SJSA1 (cell line): Measurements from ENCODE around the gene TDRD1. TPM values are rescaled to one million over a fixed set of nuclear protein-coding genes. Genes with fewer than 3 reads are reported as not detected.

Experiments used
- DNase-seq, 2 experiments: peaks; one replicate each; pipeline ENCODE4 v3.0.0-alpha.2; 2015 to 2020; ENCODE audit warnings: low spot score in 2 of 2, low read depth in 1 of 2
- H3K27ac ChIP-seq: fragments of 250-450 bp; sonication (Bioruptor Pico); 2 replicates; pipeline ENCODE4 v1.5.1; 2020; ENCODE audit warnings: mild to moderate bottlenecking, moderate library complexity
- H3K27me3 ChIP-seq: fragments of 250-450 bp; sonication (Bioruptor Pico); replicated peaks from 2 replicates; pipeline ENCODE4 v1.5.1; 2020; ENCODE audit warnings: mild to moderate bottlenecking, moderate library complexity
- H3K36me3 ChIP-seq: fragments of 250-450 bp; sonication (Bioruptor Pico); 2 replicates; pipeline ENCODE4 v1.5.1; 2020; ENCODE audit warnings: mild to moderate bottlenecking
- H3K4me1 ChIP-seq: fragments of 250-450 bp; sonication (Bioruptor Pico); replicated peaks from 2 replicates; pipeline ENCODE4 v1.6.1; 2021; ENCODE audit warnings: mild to moderate bottlenecking
- H3K4me3 ChIP-seq: fragments of 250-450 bp; sonication (Bioruptor Pico); 2 replicates; pipeline ENCODE4 v1.5.1; 2020; ENCODE audit warnings: mild to moderate bottlenecking
- H3K9me3 ChIP-seq: fragments of 250-450 bp; sonication (Bioruptor Pico); replicated peaks from 2 replicates; pipeline ENCODE4 v1.5.1; 2020; ENCODE audit warnings: mild to moderate bottlenecking
- total RNA-seq: library from RNA; depleted of rRNA; stranded (reverse); fragments of >200 nt; shearing (Covaris generic); gene quantifications from 2 replicates; pipeline ENCODE4 v1.2.3, GENCODE V29; 2014; rRNA removed

TDRD1 gene
- total RNA-seq, 1 experiment from 2014 or later, result not detected

DNA sequence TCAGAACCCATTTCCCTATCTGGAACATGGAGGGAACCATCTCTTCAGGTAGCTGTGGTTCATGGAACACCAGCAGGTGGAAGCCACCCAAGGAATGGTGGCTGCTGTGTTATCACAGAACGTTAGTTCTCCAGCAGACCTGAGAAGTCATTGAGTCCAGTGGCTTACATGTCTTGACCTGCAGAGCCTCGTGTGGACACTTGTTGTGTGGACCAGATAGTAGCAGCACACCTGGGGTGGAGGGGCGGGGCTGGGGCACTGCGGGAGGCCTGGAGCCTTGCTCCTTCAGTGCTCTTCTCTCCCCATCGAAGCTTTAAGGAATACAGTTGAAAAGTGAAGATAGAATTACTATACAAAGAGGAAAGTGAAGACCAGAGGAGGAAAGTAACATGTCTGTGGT lies 102.3 kb downstream of the TDRD1 start:
- Histone ChIP-seq H3K4me1 (peaks cover 3% of the 10 kb centered on the region), H3K9me3 (no peaks in the 10 kb centered on the region), H3K36me3 (no peaks in the 10 kb centered on the region), H3K27ac (no peak overlapping the region), H3K4me3 (no peak overlapping the region), H3K27me3 (no peaks in the 10 kb centered on the region)
- DNase-seq, result no peak

Other genes starting within 250 kb of the TDRD1 start
- 1.3 and 1.4 TPM in 2 replicates for gene ADRB1, start 135.5 kb upstream of the TDRD1 start, total RNA-seq
- 7.7 and 11.9 TPM in 2 replicates for gene CCDC186, start 5.2 kb upstream of the TDRD1 start, total RNA-seq
- gene VWA2, start 59.9 kb downstream of the TDRD1 start, total RNA-seq, result not detected in 2 replicates
- 1.3 and 2.1 TPM in 2 replicates for gene AFAP1L2, start 225.1 kb downstream of the TDRD1 start, total RNA-seq